Measurements from ENCODE around the gene RELN. TPM values are rescaled to one million over a fixed set of nuclear protein-coding genes. Genes with fewer than 3 reads are reported as not detected.

Gene RELN
- total RNA-seq, 1 experiment from 2014 or later = 0.20 TPM

- TF ChIP-seq MYBL2 (CRISPR knock-in tag; IDR thresholded peaks at IDR 0.05) = no peak
- TF ChIP-seq E2F4 (CRISPR knock-in tag; IDR thresholded peaks at IDR 0.05; ENCODE audit: borderline replicate concordance, low read depth) = no peak
- TF ChIP-seq GRHL2 (CRISPR knock-in tag; IDR thresholded peaks at IDR 0.05; ENCODE audit: insufficient replicate concordance, severe bottlenecking) = no peak
- no peak for TF ChIP-seq MXD4 (CRISPR knock-in tag; IDR thresholded peaks at IDR 0.05; ENCODE audit: borderline replicate concordance)
- TF ChIP-seq FOXK1 (CRISPR knock-in tag; IDR thresholded peaks at IDR 0.05) = no peak
- TF ChIP-seq NFATC4 (CRISPR knock-in tag; IDR thresholded peaks at IDR 0.05) = no peak
Observed at GRCh38 chr7:103832438-103832837, 157.0 kb downstream of the RELN start (continued).

- no peak for DNase-seq (ENCODE audit: low spot score)
- CTCF ChIA-PET = no interaction called here
- no peaks in the 10 kb centered on the region for H3K27me3 Mint-ChIP-seq (ENCODE audit: low read depth)
Observed at GRCh38 chr7:103824251-103824650, 165.2 kb downstream of the RELN start.

More at GRCh38 chr7:103824251-103824650, 165.2 kb downstream of the RELN start:
- POLR2A ChIA-PET = no interaction called here
- H3K27ac Mint-ChIP-seq = no peak overlapping the region
- no peak overlapping the region for H3K4me3 Mint-ChIP-seq
- H3K36me3 Mint-ChIP-seq = no peaks in the 10 kb centered on the region
- peaks cover 14% of the 10 kb centered on the region for H3K9me3 Mint-ChIP-seq
- ATAC-seq = no peak
- no peaks in the 10 kb centered on the region for H3K4me1 Mint-ChIP-seq
- TF ChIP-seq PRDM15 (CRISPR knock-in tag; IDR thresholded peaks at IDR 0.05) (no peak), AR (CRISPR knock-in tag; IDR thresholded peaks at IDR 0.05) (no peak), MAX (CRISPR knock-in tag; IDR thresholded peaks at IDR 0.05) (no peak), ZBTB43 (CRISPR knock-in tag; IDR thresholded peaks at IDR 0.05) (no peak), STAT6 (CRISPR knock-in tag; conservative IDR thresholded peaks at IDR 0.05; ENCODE audit: low read depth) (no peak), RORB (CRISPR knock-in tag; IDR thresholded peaks at IDR 0.05) (no peak)
